Left renal cortex interstitium (tissue), 4 donors: Measurements from ENCODE around the gene TCERG1. TPM values are rescaled to one million over a fixed set of nuclear protein-coding genes. Genes with fewer than 3 reads are reported as not detected.
"Not testable (repeated sequence)": the region's sequence is repeated elsewhere in the genome, so short reads cannot be mapped to it uniquely, and the experiment has no call there.

ENCODE experiments used
- DNase-seq, 4 donors: peaks; one replicate each; pipeline ENCODE4 v3.0.0-alpha.2; 2013; ENCODE audit warnings: low read depth in 4 of 4, low spot score in 2 of 4, missing footprints in 1 of 4
- polyA plus RNA-seq, 4 donors: library from polyadenylated mRNA; unstranded; fragments of 120-200 nt; gene quantifications; one replicate each; pipeline ENCODE4 v1.2.1, GENCODE V29; 2013; ENCODE audit not compliant: insufficient read length in 4 of 4

Gene TCERG1
- polyA plus RNA-seq, 4 donors: 82.6 to 176 (median 119) TPM

DNA sequence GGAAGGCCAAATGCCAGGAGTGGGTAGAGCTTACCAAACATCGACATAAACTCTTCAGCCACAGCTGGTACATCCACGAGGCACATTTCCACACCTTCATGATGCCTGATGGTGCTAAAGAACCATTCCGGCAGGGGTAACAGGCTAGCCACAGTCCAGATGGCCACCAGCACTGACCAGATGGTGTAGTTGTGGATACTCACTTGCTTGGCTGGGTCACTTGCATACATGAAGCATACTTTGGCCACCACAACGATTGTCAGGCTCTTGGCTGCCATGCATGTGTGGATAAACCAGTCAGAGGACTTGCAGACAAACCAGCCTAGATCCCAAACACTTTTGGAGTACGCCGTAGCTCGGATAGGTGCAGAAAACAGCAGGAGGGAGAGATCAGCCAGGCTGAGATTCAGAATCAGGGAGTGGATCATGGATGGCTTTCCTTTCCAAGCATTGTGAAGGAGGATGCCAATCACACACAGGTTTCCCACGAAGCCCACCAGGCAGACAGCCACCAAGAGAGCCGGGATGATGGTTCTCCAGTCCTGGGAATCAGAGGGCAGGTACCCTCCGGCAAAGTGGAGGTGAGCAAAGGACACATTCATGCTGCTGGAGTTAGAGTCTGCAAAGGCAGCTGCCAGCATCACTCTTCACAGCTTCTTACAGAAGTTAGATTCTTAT, 68.5 kb downstream of the TCERG1 start:
- DNase-seq: no peak

DNA sequence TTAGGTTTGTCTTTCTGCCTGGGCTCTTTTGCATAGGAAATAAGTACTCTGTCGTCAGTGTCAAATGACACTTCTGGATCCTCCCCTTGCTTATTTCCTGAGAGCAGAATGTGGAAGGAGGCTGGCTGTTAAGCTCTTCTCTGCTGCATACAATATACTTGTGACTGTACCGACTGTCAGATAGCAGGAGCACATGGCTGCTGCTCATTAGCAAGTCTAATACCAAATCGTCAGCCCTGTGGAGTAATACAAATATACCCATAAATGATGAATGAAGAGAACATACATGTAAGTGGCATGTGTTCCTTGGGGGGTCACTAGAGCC, 69.0 kb downstream of the TCERG1 start, which contains the start of gene GPR151:
Gene GPR151, minus strand, starts transcription at position 40 of the 325 bp plus-strand sequence. CDS start 77 bp downstream, outside the sequence.
- DNase-seq: peak in 1 of 4 donors; percentile 12

DNA sequence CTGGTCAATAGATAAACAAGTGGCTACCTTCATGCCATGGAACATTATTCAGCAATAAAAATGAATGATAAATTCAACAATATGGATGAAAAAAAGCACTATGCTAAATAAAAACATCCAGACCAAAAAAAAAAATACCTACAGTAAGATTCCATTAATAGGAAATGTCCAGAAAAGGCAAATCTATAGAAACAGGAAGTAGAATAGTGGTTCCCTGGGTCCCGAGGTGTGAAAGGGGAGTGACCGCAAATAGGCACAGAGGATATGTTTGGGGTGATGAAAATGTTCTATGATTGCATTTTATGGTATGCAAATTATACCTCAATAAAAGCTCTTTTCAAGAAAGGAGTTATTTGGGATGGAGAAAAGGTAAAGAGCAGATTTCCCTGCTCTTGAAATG, 72.4 kb downstream of the TCERG1 start:
- no peak for DNase-seq

DNA sequence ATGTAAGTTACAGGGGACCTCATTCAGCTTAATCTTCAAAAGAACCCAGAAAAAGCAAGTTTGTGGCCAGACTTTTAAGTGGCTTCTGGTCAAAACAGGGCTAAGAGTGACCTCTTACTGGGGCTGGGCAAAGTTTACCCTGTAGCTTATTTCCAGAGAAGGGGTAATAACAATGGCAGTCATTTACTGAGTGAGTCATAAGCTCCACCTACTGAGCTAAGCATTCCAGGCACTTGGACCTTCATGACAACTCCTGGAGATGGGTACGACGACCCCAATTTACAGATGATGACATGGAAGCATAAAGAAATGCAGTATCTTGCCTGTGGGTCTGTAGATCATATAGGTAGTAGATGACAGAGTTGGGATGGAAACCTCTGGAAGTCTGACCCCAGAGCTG, 73.6 kb downstream of the TCERG1 start:
- DNase-seq: no peak

DNA sequence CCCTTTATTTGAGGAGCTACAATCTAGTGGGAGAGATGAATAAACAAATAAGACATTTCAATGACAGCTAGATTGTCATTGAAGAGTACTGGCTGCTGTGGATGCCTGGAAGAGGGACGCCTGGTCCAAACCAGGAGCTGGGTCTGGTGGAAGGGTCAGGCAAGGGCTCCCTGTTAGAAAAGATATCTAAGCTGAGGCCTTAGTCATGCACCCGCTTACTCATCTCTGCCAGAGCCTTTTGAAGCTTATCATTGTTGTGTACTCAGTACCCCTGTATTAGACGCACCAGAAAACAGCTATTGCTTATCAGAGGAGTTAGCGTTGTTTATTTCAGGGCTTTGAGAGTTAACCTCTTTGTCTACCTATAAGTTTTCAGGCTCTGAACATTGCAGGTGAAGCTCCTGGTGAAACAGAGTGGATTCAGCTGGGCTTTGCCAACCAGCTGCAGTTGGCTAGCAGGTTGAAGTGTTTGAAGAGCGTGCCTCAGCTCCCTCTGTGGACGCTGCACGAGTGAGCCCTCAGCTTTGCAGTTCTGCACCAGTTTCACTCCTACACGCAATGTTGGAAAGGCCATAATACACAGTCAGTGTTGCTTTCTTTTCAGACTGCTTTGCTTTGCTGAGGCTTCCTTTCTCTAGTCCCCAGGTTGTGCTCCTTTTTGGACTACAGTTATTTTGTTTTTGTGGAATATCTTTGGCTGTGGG, 74.4 kb downstream of the TCERG1 start:
- DNase-seq: no peak

DNA sequence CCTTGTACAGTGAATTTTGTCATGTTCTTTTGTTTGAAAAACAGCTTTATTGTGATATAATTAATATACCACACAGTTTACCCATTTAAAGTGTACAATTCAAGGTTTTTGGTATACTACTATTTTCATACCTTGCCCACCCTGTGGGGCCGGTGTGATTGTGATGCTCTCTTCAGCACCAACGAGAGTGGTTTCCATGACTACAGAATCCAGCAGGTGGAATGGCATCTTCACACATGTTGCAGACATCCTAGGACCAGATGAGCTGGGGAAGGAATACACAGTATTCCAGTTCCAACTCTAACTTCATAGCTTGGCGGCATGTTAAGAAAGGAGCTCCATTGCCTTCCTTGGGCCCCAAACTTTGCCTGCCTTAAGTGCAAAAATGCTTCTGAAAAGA, 76.6 kb downstream of the TCERG1 start:
- DNase-seq: no peak

DNA sequence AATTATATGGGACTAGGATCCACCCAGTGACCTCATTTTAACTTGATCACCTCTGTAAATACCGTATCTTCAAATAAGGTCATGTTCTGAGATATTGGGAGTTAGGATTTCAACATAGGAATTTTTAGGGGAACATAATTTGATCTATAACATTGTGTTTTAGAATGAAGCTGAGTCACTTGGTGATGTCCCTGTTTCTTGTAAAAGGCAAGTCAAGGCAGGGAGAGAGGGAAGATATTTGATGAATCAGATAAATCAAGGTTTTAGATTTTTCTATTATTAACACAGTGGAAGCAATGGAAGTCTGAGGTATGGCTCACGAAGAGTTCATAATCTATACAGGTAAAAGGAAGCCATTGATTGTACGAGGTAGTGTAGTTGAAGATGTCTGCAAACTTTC, 80.7 kb downstream of the TCERG1 start:
- DNase-seq: no peak

DNA sequence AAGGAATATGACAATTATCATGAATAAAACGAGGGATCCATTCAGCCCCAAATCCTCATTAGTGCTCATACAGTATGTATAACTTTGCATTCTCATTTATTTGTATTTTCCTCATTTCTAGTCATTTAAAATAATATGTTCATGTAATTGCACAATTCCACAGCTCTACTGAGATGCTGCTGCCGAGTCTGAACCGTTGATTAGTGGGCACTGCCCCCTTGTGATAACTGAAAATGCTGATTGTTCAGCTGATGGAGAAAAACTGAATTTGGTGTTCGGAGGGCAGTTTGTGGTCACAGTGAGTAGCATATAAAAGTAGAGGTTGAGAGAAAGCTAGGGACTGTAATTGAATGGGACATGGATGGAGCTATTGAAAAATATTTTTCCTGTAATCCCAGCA, 81.1 kb downstream of the TCERG1 start:
- no peak for DNase-seq

DNA sequence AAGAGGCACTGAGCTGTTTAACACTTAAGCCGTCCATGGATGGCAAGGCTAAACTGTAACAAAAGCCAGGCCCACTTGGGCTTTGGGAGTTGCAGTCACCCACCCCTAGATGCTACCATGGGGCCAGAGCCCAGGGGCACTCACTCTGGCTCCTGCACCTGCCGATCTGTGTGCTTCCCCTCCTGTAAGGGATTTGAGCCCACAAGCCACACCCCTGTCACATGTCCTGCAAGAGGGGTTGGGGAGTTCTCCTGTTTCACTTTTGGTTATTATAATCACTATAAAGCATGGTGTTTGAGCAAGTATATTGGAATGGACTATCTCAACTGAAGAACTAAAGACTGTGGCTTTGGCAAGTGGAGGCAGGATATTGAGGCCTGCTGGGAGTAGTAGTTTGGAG, 82.9 kb downstream of the TCERG1 start:
- DNase-seq: no peak

DNA sequence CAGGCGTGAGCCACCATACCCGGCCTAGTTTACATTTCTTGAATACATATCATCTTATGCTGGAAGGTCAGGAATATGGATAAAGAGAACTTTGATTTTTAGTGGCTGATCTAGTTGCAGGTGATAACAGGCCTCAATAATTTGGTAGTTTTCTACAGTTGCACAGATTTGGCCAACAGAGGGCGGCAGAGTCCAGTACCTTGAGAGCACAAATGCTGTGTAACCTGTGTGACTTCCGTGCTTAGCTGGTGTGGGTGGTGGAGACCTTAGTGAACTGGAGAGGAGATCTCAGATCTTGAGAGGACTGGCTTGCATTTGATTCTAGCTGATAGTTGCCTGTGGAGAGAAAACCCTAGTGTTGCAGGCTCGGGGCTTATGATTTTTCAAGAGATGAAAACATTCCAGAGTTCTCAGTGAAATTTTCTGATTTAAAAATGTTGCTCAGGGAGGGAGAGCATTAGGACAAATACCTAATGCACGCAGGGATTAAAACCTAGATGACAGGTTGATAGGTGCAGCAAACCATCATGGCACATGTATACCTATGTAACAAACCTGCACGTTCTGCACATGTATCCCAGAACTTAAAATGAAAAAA, 86.2 kb downstream of the TCERG1 start:
- DNase-seq: peak; percentile 13 to 43 (median 25)

DNA sequence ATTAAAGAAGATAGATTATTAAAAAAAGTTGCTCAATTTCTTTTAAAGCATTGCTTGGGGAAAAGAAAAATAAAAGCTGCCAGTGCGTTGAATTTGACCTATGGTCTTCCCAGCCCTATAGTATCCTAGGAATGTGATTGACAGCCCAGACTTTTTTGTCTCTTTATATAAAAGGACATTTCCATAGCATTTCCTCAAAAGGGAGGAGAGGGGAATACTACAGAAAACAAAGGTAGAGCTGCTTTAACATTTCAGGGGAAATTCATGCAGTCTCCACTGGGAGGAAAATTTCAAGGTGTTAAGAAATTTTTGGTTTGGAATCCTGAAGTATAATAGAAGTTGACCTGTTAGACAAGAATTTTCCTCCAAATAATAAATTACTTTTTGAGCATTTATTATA, 86.7 kb downstream of the TCERG1 start:
- DNase-seq: no peak

DNA sequence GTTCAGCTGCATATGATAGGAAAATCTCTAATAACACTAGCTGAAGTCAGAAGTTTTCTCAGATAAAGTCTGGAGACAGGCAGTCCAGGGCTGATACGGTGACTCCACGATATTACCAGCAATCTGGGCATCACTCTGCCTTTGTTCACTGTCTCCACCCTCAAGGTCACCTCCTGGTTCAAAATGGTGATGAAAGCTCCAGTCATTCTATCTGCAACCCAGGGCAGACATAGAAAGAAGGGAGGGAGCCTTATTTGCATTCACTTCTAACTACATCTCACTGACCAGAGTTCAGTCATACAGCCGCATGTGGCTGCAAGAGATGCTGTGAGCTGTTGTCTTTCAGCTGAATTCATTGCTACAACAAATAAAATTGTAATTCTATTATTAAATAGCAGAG, 91.3 kb downstream of the TCERG1 start:
- no peak for DNase-seq

DNA sequence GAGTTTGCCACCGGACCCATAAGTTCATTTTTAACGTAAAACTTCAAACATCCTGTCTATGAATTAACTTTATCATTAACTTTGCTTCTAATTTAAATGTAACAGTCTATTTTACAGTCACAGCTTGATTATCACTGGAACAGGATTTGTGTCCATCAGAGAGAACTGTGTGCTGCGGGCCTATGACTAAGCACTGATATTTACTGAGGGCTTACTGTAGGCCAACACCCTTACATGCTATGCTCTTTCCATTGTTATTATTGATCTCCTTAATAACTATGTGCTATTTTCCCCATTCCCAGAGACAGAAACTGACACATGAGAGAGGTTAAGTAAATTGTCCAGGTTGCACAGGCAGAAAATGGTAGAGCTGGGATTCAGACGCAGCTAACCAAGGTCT, 92.8 kb downstream of the TCERG1 start:
- DNase-seq: no peak

DNA sequence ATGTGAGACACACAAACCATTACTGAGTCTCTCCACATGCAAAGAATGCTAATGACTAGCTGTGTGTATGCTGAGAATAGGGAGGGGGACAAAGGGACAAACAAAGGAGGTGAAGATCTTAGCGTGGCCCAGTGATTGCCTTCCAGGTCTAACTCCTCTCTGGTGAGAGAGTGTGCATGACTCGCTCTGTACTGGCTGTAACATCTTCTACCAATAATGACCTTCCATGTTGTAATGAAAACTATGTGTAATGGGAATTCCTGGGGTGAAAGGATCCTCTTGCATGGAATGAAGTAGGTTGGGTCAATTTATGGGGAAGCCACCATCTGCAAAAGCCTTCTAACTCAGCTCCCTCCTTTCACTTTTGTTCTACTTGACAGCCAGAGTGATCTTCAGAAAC, 93.3 kb downstream of the TCERG1 start:
- DNase-seq: no peak

DNA sequence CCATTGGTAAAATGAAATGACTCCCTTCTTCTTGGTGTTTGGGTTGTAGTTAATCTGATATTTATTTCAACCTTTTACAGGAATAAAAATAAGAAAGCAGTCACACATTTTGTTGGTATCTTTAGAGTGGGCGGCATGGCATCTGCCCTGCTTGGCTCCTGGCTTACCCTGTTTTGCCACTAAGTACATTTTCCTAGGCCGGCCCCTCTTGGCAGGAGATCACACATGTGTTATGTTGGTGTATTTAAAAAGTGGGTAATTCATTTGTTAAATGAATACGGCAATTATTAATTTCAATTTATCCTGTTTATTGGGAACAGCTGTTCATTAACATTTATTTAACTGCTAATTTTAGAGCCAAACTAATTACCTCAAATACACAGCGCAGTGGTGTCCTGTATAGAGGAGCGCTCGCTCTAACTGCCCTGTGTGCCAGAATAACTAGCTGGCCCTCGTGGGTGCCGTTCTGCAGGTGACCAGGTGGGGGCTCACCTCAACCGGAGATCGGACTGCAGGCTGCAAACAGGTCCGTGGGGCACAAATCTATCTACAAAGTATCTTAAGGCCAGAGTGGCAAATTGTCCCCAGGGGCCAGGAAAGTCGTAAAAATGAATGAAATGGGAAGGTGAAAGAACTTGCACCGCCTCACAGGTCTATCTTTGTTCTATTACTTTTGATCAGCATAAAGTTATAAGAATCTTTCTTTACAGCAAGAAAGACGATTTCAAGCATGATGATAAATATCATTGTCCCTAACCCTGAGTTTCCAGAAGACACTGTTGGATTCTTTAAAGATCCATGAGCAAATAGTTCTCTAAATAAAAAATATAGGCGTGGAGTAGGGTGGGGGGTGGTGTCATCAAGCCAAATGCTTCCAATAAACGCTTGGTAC, 95.1 kb downstream of the TCERG1 start:
- DNase-seq: peak in 3 of 4 donors; percentile 23 to 34 (median 26)

DNA sequence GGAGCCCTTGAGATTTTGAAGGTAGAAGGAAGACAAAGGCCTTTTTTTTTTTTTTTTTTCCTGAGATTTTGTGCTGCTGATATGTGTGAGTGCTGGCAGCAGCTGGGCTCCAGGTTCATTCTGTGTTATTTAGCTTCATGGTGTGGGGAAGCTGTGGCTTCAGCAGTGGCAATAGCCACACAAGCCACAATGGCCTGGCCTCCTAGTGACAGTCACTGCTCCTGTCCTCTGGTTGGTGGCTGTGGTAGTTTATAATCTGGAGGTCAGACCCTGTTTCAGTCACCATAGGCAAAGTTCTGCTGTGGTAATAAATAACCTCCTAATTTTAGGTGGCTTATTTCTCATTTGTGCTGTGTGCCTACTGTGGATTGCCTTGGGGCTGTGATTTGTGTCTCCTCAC, 97.1 kb downstream of the TCERG1 start:
- no peak for DNase-seq

DNA sequence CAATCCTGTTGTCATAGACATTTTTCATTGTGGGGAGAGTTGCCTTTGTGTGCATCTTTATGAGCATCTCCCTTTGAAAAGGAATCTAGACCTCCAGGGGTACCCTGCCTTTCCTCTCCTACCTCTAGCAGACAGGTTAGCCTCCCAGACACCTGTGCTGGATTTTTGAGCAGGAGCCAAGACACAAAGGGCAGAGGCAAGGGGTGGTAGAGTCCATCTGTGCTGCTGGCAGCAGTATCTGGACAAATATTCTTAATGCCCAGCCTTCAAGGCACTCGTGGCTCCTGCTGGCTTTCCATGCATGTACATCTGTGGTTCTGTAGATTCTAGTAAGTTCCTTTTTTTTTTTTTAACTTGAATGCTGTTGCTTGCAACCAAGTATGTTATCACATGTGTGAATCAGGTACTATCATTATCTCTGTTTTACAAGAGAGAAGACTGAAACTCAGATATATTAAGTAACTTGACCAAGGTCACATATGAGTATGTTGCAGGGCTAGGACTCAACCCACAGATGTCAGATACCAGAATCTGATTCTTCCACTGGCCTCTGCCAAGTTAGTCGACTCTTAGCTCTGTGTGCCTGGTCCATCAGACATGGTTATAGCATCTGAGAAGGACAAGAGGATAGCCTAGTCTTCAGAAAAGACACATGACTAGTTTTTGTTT, 101.8 kb downstream of the TCERG1 start:
- no peak for DNase-seq

DNA sequence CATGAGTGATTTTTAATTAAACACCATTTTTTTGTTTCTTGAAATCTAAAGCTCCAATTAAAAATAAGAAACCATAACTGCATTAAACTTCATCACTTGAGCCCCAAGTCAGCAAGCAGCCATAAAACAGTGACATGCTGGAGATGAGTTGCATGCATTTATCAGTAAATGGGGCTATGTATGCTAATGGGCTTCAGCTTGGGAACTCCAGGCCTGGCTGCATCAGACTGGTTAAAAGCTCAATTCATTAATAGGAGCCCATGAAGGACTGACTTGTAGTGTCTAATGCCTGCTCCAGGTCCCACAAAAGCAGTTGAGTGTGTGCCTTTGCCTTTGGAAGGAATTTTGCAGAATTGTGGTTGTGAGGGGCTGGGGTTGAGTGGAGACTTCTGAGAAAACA, 102.5 kb downstream of the TCERG1 start:
- DNase-seq: no peak

DNA sequence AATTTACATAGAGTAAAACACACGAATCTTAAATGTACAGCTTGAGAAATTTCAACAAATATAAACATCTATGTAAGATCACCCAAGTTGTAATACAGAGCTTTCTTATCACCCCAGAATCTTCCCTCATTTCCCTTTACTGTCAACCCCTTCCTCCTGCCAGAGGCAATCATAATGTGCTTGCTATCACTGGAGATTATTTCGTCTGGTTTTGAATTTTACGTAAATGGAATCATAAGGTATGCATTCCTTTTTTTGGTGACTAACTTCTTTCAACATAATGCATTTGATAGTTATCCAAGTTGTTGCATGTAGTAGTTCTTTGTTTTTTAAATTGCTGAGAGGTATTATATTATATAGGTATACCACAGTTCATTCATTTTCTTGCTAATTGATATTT, 106.3 kb downstream of the TCERG1 start:
- no peak for DNase-seq

DNA sequence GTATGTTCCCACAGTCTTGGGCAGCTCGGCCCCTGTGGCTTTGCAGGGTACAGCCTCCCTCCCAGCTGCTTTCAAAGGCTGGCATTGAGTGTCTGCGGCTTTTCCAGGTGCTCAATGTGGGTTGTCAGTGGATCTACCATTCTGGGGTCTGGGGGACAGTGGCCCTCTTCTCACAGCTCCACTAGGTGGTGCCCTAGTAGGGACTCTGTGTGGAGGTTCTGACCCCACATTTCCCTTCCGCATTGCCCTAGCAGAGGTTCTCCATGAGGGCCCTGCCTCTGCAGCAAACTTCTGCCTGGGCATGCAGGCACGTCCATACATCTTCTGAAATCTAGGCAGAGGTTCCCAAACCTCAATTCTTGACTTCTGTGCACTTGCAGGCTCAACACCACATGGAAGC, 109.8 kb downstream of the TCERG1 start:
- DNase-seq: not testable (repeated sequence)
